ENCODE data around the gene RAPGEF1. TPM values are rescaled to one million over a fixed set of nuclear protein-coding genes. Genes with fewer than 3 reads are reported as not detected.

RAPGEF1 gene
- total and polyA plus RNA-seq, 2 of the 13 experiments (the other 11 are each of a cell fraction or from before 2014, with no cell fraction given) = 21.2 to 38.9 TPM

DNA sequence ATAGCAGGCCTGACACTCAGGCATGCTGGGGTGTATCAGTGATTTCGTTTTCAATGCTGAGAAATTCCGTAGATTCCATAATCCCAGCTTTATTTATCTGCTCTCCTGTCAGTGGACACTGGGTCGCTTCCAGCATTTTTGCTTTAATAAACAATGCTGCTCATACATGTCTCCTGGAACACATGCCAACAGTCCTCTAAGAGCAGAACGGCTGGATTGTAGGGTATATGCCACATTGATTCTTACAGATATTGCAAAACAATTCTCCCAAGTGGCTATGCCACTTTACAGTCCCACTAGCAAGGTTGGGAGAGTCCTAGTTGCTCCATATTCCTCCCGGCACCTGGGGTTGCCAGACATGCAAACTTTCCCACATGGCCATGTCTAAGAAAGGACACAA is 81.9 kb downstream of the RAPGEF1 start:
- Histone ChIP-seq H3K4me1 (ENCODE audit: insufficient read depth, low read length) (peaks cover 46% of the 10 kb centered on the region), H3K4me2 (ENCODE audit: low read depth, low read length) (no peak overlapping the region), H3K27me3 (ENCODE audit: control insufficient read depth in 1 of 2, insufficient read depth in 2 of 2, low read length in 2 of 2) (no peaks in the 10 kb centered on the region), H3K9me3 (ENCODE audit: low read length) (no peaks in the 10 kb centered on the region), H3K4me3 (replicated peaks in 1 of 3; ENCODE audit: insufficient read depth in 1 of 3, low read depth in 2 of 3, low read length in 3 of 3) (no peak overlapping the region), H3K27ac (ENCODE audit: extremely low read length, insufficient read depth, low read length) (no peak overlapping the region), H3K9ac (ENCODE audit: insufficient read depth, low read depth, low read length) (no peak overlapping the region), H3K36me3 (replicated peaks in 1 of 2; ENCODE audit: control insufficient read depth in 1 of 2, insufficient read depth in 2 of 2, low read length in 2 of 2) (no peaks in the 10 kb centered on the region; a peak in 1 of 5 replicates), H3K79me2 (ENCODE audit: insufficient read depth, low read length) (peaks cover 37% of the 10 kb centered on the region), H4K20me1 (ENCODE audit: insufficient read depth, low read length) (no peaks in the 10 kb centered on the region), H2AFZ (ENCODE audit: low read length) (no peak overlapping the region)
- intact Hi-C loops (cut with micrococcal nuclease; ENCODE audit: unreplicated experiment) (loop anchor here (5.0 kb wide), 1 partner anchor 51 kb away; no protein-coding TSS in a partner anchor), in situ Hi-C loops (cut with HindIII; ENCODE audit: extremely low pct_ligation_motif_present, low pct_unique_long_range_greater_than_20kb) (loop anchor here (10.0 kb wide), 1 partner anchor 77 kb away; no protein-coding TSS in a partner anchor)
- no peak for FAIRE-seq
- no TSS peak for BruUV-seq (replicated peaks)
- DNase-seq (ENCODE audit: low spot score) = peak; percentile 14
- TF ChIP-seq MIER3 (CRISPR knock-in tag; IDR thresholded peaks at IDR 0.05; ENCODE audit: borderline replicate concordance) (no peak), ZNF878 (CRISPR knock-in tag; IDR thresholded peaks at IDR 0.05) (no peak), SAFB2 (CRISPR knock-in tag; IDR thresholded peaks at IDR 0.05; ENCODE audit: borderline replicate concordance, low read depth) (no peak), ZFP36 (IDR thresholded peaks at IDR 0.05; ENCODE audit: borderline replicate concordance, low read depth, low read length, partially characterized antibody) (no peak)
- WGBS (ENCODE audit: low lambda C conversion rate) = 64% methylated on average over 5 of the region's 5 CpGs
- ChIA-PET POLR2A (interaction anchor here (1.0 to 1.5 kb wide), 2 partner anchors 22 to 57 kb away, joined by 3 to 4 read pairs; no protein-coding TSS in a partner anchor), CTCF (ENCODE audit: low intra/inter-chr PET ratio, low total read pairs) (interaction anchor here (3.0 kb wide), 1 partner anchor 82 kb away, joined by 8 read pairs; the partner anchor contains the start of gene RAPGEF1)
- ATAC-seq = no peak

DNA sequence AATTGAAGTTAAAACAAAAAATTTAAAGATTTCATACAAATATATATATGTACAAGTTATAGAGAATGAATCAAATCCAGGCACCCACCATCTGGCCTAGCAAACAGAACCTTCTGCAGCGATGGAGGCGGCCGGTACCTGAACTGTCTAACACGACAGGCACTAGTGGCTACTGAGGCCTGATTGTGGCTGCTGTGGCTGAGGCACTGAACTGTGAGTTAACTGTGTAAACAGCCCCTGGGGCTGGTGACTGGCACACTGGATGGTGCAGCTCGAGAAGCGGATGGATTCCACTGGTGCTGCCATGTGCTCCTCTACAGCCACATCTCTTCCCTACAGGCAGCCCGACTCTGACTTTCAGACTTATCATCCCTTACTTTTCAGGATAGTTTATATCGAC is 82.4 kb downstream of the RAPGEF1 start:
- H3K79me2 ChIP-seq (ENCODE audit: insufficient read depth, low read length) = peaks cover 42% of the 10 kb centered on the region
- CTCF ChIA-PET (ENCODE audit: low intra/inter-chr PET ratio, low total read pairs) = interaction anchor here (3.0 kb wide), 1 partner anchor 82 kb away, joined by 8 read pairs; the partner anchor contains the start of gene RAPGEF1
- H3K9ac ChIP-seq (ENCODE audit: insufficient read depth, low read depth, low read length) = no peak overlapping the region
- intact Hi-C loops (cut with micrococcal nuclease; ENCODE audit: unreplicated experiment) (loop anchor here (5.0 kb wide), 1 partner anchor 50 kb away; no protein-coding TSS in a partner anchor), in situ Hi-C loops (cut with HindIII; ENCODE audit: extremely low pct_ligation_motif_present, low pct_unique_long_range_greater_than_20kb) (loop anchor here (10.0 kb wide), 1 partner anchor 77 kb away; no protein-coding TSS in a partner anchor)
- H3K4me1 ChIP-seq (ENCODE audit: insufficient read depth, low read length) = peaks cover 46% of the 10 kb centered on the region
- H3K27ac ChIP-seq (ENCODE audit: extremely low read length, insufficient read depth, low read length) = no peak overlapping the region
- no peaks in the 10 kb centered on the region for H3K9me3 ChIP-seq (ENCODE audit: low read length)
- no peaks in the 10 kb centered on the region for H3K27me3 ChIP-seq (ENCODE audit: control insufficient read depth in 1 of 2, insufficient read depth in 2 of 2, low read length in 2 of 2)
- DNase-seq (ENCODE audit: low spot score) = no peak
- no peak for TF ChIP-seq MEIS1 (CRISPR knock-in tag; IDR thresholded peaks at IDR 0.05; ENCODE audit: borderline replicate concordance)
- TF ChIP-seq, protein P1, sequence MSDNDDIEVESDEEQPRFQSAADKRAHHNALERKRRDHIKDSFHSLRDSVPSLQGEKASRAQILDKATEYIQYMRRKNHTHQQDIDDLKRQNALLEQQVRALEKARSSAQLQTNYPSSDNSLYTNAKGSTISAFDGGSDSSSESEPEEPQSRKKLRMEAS (IDR thresholded peaks at IDR 0.05) = no peak
- TF ChIP-seq, protein P2, sequence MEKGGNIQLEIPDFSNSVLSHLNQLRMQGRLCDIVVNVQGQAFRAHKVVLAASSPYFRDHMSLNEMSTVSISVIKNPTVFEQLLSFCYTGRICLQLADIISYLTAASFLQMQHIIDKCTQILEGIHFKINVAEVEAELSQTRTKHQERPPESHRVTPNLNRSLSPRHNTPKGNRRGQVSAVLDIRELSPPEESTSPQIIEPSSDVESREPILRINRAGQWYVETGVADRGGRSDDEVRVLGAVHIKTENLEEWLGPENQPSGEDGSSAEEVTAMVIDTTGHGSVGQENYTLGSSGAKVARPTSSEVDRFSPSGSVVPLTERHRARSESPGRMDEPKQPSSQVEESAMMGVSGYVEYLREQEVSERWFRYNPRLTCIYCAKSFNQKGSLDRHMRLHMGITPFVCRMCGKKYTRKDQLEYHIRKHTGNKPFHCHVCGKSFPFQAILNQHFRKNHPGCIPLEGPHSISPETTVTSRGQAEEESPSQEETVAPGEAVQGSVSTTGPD (CRISPR knock-in tag; IDR thresholded peaks at IDR 0.05) = no peak
- TF ChIP-seq, protein P3, sequence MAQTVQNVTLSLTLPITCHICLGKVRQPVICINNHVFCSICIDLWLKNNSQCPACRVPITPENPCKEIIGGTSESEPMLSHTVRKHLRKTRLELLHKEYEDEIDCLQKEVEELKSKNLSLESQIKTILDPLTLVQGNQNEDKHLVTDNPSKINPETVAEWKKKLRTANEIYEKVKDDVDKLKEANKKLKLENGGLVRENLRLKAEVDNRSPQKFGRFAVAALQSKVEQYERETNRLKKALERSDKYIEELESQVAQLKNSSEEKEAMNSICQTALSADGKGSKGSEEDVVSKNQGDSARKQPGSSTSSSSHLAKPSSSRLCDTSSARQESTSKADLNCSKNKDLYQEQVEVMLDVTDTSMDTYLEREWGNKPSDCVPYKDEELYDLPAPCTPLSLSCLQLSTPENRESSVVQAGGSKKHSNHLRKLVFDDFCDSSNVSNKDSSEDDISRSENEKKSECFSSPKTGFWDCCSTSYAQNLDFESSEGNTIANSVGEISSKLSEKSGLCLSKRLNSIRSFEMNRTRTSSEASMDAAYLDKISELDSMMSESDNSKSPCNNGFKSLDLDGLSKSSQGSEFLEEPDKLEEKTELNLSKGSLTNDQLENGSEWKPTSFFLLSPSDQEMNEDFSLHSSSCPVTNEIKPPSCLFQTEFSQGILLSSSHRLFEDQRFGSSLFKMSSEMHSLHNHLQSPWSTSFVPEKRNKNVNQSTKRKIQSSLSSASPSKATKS (CRISPR knock-in tag; IDR thresholded peaks at IDR 0.05) = no peak
- TF ChIP-seq SP2 (CRISPR knock-in tag; IDR thresholded peaks at IDR 0.05) = no peak
- TF ChIP-seq ZNF382 (CRISPR knock-in tag; IDR thresholded peaks at IDR 0.05; ENCODE audit: borderline replicate concordance) = no peak
- TF ChIP-seq AGO1 (IDR thresholded peaks at IDR 0.05; ENCODE audit: low read depth, low read length, poor library complexity, severe bottlenecking) = no peak
- no peak for TF ChIP-seq NFATC3 (CRISPR knock-in tag; IDR thresholded peaks at IDR 0.05)
- no peak for TF ChIP-seq ZFP36L1 (CRISPR knock-in tag; IDR thresholded peaks at IDR 0.05)
- no peak for TF ChIP-seq ZNF777 (CRISPR knock-in tag; IDR thresholded peaks at IDR 0.05)
- no peak for TF ChIP-seq DPF2 (CRISPR knock-in tag; IDR thresholded peaks at IDR 0.05; ENCODE audit: borderline replicate concordance, low read depth)
- no peaks in the 10 kb centered on the region for H4K20me1 ChIP-seq (ENCODE audit: insufficient read depth, low read length)
- no peak overlapping the region for H3K4me3 ChIP-seq (replicated peaks in 1 of 3; ENCODE audit: insufficient read depth in 1 of 3, low read depth in 2 of 3, low read length in 3 of 3)
- POLR2A ChIA-PET = no interaction called here
- no peaks in the 10 kb centered on the region; a peak in 1 of 5 replicates for H3K36me3 ChIP-seq (replicated peaks in 1 of 2; ENCODE audit: control insufficient read depth in 1 of 2, insufficient read depth in 2 of 2, low read length in 2 of 2)
- no TSS peak for BruUV-seq (replicated peaks)
- no peak for ATAC-seq
- no peak for FAIRE-seq
- 84% methylated on average over 8 of the region's 8 CpGs for WGBS (ENCODE audit: low lambda C conversion rate)
- no peak overlapping the region for H2AFZ ChIP-seq (ENCODE audit: low read length)
- H3K4me2 ChIP-seq (ENCODE audit: low read depth, low read length) = no peak overlapping the region
